ENCODE data around the gene RD3L.
"Not testable (repeated sequence)": the region's sequence is repeated elsewhere in the genome, so short reads cannot be mapped to it uniquely, and the experiment has no call there.

RD3L gene

DNA sequence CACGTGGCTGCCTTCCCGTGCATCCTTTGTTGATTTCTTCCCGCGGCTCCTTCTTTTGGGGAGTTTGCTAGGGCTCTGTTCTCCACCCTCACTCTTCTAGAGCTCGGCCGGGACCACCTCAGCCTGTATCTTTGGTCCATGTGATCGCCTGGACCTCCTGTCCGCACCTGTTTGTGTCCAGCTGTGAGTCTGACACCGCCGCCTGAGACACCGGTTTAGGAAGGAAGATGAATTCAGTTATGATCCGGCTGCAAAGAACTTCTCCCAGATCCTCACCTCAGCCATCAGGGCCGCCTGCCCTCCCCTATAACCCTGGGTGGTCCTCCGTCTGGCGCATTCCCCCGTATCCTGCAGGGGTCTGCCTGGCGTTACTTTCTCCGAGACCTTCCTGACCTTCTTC, 14.8 kb downstream of the RD3L start:
- no peak for DNase-seq

DNA sequence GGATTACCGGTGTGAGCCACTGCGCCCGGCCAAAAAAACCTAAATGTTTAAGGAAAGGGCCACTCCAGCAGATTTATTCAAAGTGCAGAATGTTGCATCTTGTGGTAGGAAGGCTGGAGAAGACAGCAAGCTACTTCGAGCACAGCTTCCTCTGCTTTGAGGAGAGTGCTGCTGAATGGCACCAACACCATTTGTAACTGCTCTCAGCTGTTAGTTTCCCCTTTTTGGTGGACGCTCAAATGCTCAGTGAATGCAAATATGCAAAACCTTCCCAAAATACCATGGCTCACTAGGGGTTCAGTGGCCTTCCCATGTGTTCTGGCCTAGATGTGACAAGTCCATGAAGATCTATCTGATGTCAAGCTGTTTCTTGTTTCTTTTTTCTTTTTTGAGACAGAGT, 17.0 kb downstream of the RD3L start:
- no peak for DNase-seq

DNA sequence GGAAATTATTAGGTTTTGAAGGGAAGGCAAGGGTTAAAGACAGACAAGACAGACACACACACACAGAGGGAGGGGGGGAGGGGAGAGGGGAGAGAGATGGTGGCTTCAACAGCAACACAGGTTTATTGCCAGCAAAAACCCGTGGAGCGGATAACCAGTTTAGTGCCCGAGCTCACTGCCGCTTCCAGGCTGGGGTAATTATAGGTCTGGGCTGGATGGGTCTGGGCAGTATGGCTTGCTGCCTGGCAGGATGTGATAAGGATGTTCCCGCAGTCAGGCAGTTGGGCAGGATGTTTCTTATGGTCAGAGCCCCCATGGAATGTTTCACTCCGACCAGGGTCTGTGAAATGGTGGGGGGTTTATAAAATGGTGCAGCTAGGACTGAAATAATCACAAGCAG, 18.5 kb downstream of the RD3L start:
- no peak for DNase-seq

DNA sequence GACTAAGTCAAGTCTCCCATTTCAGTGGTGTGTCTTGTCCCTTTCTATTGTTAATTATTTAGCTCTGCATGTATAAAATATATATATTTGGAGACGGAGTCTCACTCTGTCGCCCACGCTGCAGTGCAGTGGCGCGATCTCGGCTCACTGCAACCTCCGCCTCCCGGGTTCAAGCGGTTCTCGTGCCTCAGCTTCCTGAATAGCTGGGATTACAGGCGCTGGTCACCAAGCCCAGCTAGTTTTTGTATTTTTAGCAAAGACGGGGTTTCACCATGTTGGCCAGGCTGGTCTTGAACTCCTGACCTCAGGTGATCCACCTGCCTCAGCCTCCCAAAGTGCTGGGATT, 20.5 kb downstream of the RD3L start:
- not testable (repeated sequence) for DNase-seq

DNA sequence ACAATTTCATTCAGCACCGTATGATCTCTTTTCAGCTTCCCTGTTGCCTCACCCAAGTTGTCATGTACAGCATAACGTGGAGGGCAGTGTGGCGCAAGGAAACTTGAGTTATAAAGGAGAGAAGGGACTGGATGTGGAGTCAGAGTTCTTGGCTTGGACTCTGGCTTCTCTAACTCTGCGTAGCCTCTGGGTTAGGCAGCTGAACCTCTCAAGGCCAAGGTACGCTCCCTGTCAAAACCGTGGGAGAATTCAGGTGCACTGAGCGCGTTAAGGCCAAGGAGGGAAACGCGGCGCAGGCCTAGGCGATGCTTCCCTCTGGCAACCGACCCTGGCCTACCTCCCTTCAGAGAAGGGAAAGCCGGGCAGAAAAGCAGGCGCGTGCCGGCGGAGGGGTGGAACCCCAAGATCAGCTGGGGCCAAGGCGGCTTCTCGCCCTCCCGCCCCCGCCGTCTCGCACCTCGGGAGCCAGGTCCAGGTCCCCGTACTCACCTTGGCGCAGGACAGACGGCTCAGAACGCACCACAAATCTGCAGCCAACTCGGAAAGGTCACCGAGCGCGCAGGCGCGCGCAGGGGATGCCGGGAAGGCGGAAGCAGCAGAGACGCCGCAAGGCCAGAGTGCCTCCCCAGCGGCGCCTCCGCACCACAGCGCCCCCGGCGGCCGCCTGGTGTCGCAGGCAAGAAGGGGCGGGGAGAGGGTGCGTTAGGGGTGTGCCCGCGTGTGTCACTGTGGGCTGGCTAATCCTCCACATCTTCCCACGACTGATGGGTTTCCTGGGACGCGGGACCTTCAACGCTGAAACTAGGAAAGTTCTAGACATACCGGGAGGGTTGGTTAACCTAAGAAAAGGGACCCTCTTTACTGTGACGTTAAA, 21.1 kb downstream of the RD3L start:
- peak; percentile 82 to 90 for DNase-seq

DNA sequence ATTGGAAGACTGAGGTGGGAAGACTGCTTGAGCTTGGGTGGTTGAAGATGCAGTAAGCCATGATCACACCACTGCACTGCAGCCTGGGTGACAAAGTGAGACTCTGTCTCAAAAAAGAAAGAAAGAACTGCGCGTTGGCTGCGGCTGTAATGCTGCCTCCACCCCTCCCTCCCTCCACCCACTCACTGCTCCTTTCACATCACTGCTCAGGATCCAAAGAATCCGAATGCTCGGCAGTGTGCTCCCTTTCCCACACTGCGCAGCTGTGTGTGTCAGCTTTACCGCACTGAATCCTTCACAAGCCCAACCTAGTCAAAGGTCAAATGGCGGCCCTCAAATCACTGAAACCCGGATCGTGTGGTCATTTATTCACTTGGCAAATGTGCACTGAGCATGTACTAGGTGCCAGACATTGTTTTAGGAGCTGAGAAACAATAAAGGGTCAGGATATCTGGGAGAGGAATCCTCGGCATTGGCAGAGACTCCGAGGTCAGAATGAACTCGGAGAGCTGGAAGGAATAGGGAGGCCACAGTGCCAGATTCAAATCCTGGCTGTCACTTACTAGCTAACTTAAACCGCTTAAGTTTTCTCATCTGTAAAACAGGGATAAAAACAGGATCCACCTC, 25.6 kb downstream of the RD3L start:
- DNase-seq = no peak

DNA sequence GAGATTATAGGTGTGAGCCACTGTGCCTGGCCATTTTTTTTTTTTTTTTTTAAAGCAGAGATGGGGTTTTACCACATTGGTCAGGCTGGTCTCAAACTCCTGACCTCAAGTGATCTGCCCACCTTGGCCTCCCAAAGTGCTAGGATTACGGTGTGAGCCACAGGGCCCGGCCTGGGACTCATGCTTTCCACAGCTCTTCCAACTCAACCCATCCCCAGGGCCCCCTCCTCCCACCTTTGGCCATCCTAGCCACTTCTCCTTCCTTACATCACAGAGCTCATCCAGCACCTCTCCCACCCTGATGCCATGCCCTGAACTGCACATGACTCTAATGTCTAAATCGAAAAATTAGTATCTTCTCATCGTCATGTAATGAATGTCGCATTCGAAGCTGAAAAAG, 26.7 kb downstream of the RD3L start:
- DNase-seq = no peak

DNA sequence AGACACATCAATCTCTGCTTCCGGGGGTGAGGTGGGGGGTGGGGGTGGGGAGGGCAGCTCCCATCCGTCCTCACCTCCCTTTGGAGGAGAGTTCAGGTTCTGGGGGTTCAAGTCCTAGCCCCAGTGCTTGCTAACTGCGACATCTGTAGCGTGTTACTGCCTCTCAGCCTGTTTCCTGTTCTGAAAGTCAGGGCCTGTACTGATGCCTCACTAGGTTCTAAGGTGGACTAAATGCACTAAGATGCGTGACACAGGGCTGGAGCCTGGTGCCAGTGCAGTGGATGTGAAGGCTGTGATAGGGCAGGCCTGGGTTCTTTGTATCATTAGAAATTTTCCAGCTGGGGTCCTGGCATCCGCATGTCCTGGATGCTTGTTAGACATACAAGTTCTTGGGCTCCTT, 31.3 kb downstream of the RD3L start:
- no peak for DNase-seq

DNA sequence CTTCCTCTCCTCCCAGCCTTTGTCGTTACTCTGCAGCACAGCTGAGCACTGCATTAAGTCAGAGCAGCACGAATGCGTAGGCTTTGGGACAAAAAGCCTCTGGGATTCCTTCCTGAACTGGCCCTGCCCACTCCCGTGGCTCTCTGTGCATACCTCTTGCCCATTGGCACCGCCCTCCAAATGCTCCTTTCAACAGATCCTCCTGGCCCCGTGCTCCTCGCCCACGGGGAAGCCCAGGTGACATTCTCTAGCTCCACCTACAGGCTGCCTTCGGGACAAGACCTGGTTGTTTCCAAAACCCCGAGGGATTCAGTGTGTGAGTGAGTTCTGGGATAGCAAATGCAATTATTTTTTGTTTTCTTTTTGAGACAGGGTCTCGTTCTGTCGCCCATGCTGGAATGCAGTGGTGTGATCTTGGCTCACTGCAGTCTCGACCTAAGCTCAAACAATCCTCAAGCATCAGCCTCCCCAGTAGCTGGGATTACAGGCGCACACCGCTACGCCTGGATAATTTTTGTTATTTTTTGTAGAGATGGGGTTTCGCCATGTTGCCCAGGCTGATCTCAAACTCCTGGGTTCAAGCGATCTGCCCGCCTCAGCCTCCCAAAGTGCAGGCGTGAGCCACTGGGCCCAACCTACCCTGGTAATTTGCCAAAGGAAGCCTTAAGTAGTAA, 31.9 kb downstream of the RD3L start:
- peak; percentile 71 to 80 for DNase-seq

DNA sequence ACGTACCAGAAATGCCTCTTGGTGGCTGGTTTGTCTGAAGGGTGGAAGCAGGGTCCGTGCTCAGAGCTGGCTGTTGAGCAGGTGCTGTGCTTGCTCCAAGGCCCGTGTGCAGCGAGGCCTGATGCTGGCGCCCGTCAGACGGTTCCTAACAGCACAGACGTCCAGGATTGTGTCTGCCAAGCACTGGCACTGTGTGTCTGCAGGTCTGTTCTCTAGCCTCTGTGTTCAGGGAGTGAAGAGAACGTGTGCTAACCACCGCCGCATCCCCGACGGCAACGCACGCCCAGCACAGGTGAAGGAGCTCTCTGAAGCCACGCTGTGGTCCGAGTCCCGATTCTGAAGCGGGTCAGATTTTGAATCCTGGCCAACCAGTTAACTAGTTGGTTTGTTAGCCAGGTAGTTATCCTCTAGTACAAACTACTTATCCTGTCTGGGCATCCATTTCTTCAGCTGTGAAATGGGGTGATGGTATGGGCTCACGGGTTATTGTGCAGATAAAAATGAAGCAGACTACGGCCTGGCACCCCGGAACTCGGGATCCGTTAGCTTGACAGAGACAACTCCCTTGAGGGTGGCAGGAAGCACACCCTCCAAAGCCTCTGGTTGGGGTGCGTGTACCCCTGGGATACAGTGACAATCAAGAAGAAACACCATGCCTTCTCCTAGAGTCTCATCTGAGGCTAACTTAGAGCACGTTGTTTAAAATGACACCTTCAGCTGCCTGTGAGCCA, 32.6 kb downstream of the RD3L start:
- DNase-seq = no peak

DNA sequence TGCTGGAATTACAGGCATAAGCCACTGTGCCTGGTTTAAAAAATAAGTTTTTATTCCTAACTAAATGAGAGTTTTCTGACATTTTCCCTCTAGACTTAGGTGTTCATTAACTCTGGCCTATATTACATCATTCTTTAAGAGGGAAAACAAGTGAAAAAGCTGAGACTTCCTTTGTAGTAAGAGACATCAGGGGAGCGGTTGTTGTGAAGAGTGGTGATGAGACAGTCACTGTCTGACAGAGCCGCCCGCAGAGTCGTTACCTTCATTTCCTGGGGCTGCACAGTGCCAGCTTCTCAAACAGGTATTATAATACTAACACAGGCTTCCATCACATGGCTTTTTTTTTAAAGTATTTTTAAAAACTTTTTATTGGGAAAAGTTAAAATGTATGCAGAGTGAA, 33.7 kb downstream of the RD3L start:
- DNase-seq = no peak

DNA sequence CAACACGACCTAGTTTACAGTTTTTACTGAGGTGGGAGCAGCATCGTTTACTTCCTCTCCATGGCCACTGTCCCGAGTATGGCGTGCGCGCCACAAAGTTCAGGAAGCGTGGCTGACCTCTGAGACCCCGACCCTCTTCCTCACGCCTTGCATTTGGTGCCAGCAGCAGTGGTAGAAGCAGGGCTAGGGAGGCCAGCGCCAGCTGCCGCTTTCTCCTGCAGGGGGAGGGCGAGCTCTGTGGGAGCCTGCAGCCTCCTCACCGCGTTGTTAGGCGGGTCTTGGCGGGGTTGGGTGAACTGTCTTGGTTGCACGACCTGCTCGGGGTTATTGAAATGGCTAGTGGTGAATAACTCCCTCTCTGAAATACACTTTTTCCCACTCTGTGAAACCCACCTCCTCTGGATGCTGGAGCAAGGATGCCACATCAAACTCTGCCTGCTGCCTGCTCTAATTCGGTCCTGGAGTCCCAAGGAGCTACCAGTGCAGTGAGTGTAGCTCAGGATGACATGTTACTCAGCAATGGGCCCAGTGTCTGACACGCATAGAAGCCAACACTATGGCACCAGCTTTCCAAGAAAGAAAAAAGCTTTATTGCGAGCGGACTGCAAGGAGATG, 36.4 kb downstream of the RD3L start:
- no peak for DNase-seq

DNA sequence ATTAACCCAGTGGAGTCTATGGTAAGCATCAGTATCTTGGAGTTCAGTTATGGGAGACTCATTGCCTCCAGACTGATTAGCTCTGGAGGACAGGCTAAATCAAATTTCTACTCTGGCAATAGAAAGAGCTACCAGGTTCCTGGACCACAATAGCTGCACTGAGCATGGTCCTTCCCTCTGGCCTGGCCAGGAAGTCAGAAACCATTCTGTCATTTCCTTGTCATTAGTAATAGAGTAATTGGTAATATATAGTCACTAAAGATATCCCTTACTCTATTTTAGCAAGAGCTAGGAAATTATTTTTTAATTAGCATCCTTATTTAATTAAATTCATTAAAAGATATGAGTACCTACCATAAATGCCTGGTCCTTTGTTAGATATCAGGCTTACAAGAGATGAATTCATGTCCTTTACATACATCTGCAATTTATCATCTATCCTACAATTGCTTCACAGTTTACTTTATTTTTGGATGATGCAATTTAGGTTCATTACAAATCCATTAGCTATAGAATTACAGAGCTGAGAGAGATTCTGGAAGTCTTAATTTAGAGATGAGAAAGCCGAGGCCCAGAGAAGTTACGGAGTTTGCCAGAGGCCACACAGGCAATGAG, 37.7 kb downstream of the RD3L start:
- DNase-seq = no peak

DNA sequence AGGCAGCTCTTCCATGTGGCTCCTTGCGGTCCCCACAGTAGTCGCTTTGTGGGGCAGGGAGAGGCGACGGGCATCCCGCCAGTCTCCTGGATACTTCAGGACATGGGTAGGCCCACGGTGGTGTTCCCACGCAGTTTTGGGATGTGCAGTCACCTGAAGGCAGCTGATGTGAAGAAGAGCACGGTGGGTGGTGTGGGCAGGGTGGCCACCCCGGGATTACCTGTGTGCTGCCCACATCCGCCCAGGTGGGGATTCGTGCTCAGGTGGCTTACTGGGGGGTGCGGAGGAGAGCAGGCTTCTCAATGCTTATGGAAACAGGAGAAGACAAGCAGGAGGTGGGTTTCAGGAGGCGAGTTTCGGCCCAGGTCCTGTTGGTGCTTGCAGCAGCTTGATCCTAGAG, 42.5 kb downstream of the RD3L start:
- no peak for DNase-seq

DNA sequence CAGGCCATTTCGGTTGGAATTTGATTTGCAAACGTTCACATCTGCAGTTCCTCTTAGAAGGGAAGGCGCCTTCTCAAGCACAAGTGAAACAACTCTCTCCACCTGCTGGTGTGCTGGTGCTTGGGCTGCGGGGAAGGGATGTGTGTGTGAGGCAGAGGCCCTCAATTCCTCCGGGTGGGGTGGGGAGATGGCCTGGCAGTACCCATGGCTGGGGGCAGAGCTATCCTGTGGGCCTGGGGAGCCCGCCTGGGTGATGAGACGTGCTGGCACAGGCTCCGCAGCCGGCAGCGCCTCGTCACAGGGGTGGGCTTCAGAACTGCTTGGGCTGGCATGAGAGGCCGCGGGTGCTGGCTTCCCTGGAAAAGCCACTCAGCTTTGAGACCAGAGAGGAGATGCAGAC, 43.0 kb downstream of the RD3L start:
- no peak for DNase-seq

DNA sequence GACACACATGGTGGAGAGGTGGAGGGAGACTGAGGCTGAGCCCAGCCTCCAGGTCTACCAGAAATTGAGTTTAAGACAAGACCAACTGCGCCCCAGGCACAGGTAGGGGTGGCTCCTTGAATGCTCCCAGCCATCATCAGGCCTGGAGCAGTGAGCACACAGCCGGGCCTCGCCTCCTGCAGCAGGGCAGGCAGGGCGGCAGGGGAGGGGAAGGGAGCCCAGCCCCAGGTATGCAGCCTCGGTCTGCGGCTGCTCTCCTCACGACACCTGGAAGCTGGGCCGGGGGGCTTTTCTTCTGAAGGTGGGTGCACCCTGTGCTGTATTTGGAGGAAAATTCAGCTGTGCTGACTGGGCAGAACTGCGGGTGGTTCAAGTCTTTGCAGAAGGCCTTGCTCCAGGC, 43.6 kb downstream of the RD3L start:
- DNase-seq = no peak

DNA sequence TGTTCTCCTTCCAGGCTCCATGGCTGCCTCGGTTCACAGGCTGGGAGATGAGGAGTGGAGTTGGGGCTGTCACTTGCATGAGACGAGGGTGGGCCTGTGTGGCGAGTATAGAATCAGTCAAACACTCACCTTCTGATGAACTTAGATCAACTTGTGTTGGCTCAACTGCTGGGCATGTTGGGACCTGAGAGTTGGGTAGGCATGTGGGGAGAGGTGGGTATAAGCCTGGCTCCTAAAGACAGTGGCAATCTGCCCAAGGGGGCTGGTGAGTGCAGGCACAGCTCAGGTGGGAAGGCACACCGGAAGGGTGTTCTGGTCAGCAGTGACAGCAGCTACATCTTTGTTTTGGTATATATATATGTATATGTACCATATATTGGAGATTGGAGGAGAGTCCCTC, 44.1 kb downstream of the RD3L start:
- no peak for DNase-seq

DNA sequence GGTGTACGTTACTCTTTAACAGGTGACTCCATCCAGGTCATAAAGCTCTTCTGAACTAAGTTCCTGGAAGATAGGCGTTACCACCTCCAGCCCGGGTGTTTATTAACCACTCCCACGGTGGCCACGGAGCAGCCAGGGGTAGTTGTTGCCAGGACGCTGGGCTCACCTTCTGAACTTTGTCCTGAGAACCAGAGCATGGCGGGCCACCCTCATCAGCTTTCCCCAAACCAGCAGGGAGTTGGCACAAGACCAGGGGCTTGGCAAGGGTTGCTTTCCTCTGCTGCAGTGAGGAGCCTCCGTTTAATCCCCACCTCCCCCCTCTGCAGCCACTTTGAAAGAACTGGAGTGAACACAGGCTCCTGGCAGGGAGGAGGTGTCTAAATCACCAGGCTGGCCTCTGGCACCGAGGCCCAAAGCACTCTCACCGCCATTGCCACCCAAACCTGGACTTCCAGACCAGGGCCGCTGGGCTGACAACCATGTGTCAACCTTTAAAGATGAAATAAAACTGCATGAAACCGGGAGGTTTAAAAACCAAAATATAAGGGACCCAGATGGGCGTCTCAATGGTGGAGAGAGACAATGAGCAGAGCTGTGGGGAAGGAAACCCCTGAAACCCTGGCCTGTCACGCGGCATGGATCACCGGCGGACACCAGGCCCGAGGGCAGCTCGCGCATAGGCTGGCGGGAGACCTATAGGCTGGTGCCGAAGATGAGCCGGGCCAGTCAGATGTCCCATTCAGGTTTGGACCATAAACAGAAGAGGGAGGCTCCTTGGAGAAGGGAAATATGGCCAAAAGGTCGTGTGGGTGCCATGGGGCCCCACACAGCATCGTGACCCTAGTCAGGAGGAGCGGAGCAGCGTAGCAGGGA, 45.0 kb downstream of the RD3L start:
- no peak for DNase-seq

DNA sequence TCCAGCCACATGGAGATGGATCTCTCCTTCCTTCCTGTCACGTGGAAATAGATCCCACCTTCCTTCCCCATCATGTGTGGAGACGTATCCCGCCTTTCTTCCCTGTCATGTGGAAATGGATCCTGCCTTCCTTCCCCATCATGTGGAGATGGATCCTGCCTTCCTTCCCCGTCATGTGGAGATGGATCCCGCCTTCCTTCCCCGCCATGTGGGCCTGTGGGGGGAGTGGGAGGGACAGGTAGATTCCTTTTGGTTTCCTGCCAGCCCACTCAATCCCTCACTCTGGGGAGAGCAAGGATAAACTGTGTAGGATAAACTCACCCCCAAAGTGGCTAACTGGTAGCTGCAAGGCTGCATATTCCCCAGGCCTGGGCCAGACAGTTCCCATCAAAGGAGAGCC, 45.8 kb downstream of the RD3L start:
- no peak for DNase-seq

DNA sequence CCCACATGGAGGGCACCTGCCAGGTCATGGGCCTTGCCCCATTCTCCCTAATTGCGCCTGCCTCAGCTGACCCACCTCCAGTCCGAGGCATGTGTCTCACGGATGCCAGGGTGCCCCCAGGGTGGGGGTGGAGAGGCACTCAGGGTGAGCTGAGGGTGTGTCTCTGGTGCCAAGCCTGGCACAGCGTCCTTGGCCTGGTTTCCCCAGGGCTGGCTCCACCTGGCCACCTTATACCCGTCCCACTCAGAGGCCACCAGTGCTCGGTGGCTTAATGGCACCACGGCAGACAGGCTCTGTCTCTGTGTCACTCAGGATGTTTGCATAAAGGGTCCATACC, 47.6 kb downstream of the RD3L start:
- DNase-seq = no peak

DNA sequence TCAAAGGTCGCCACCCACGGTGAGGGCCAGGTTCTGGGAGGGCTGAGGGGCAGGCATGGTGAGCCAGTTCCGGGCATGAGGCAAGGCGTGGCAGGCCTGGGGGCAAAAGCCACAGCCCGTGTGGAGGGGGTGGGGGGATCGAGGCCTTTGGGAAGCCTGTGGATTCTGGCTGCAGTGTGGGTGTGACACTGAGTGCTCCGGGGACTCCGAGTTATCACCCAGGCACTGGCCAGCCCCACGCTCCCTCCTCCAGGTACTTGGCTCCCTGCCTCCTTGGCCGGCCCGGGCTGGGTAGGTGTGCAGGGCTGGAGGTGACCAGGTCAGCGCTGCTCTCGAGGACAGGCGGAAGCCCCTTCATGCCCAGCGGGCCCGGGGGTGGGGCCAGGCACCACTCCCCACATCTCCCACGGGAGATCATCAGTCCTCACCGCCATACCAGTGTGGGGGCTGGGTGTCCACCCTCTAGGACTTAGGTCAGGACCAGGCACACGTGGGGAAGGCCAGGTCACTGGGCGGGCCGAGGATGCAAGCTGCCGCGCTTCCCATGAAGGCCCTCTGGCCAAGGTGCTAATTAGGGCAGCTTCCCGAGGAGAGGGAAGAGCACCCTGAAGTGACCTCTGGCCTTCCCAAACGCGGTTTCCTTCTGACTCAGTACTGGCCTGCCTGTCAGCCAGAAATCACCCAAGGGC, 48.2 kb downstream of the RD3L start:
- no peak for DNase-seq

All from NCI-H187 (cell line).